CD4-positive, alpha-beta T cell treated with Interleukin-6 for 4 hours (primary cell): ENCODE data around the gene GOLGA6L25.
"Not testable (repeated sequence)": the region's sequence is repeated elsewhere in the genome, so short reads cannot be mapped to it uniquely, and the experiment has no call there.

Experiments
- DNase-seq: peaks from one replicate; pipeline ENCODE4 v3.0.0-alpha.2; 2020; ENCODE audit warnings: mixed read lengths

Gene GOLGA6L25, protein sequence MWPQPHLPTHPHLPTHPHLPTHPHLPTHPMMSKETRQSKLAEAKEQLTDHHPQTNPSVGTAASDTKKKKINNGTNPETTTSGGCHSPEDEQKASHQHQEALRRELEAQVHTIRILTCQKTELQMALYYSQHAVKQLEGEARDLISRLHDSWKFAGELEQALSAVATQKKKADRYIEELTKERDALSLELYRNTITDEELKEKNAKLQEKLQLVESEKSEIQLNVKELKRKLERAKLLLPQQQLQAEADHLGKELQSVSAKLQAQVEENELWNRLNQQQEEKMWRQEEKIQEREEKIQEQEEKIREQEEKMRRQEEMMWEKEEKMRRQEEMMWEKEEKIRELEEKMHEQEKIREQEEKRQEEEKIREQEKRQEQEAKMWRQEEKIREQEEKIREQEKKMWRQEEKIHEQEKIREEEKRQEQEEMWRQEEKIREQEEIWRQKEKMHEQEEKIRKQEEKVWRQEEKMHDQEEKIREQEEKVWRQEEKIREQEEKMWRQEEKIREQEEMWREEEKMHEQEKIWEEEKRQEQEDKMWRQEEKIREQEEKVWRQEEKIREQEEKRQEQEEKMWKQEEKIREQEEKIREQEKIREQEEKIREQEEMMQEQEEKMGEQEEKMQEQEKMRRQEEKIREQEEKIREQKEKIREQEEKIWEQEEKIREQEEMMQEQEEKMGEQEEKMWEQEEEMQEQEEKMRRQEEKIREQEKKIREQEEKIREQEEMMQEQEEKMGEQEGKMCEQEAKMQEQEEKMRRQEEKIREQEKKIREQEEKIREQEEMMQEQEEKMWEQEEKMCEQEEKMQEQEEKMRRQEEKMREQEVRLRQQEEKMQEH

DNA sequence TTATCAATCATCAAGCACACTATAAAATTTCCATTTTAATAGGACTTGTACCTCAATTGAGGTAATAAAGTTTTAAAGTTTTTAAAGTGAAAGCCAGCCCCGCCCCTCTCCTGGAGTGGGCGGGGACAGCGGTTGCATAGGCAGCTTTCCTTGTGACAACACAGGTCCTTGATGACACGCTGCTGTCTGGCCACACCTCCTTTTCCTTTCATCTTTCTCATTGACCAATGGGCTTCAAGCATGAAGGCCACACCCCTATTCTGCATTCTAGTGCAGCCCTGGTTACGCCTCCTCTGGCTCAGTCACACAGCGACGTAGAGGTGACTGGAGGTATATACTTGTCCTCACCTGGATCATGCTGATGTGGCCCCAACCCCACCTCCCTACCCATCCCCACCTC lies at the start of gene GOLGA6L25:
Gene GOLGA6L25 (plus strand): TSS at position 301 of the 400 bp plus-strand sequence. CDS start 61 bp downstream, at position 362.
- not testable (repeated sequence) for DNase-seq

DNA sequence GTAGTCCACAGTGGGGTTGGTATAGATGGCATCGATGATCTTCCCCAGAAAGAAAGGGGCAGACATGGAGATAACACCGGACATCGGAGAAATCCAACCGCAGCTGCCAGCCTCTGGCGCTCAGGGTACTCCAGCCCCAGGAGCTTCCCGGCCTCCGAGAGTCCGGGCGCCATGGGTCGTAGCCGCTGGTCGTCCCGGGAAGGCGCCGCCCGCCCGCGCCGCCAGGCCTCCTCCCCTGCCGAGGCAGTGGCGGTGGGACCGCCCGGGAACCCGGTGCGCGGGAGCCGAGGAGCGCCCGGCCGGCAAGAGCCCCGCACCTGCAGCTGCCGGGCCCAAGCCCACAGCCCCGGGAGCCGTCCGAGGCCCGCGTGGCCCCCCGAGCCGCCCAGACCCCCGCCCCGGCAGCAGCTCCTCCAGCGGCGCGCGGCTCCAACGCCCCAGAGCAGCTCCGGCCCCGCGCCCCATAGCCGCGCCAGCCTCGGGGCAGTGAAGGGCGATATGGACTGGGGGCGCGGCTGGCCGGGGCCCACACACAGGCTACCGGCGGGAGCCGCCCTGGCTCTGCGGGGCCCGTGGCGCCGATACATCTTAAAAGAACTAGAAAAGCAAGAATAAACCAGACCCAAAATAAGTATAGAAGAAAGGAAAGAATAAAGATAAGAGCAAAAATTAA lies 45.0 kb upstream of the GOLGA6L25 start:
- DNase-seq: not testable (repeated sequence)

DNA sequence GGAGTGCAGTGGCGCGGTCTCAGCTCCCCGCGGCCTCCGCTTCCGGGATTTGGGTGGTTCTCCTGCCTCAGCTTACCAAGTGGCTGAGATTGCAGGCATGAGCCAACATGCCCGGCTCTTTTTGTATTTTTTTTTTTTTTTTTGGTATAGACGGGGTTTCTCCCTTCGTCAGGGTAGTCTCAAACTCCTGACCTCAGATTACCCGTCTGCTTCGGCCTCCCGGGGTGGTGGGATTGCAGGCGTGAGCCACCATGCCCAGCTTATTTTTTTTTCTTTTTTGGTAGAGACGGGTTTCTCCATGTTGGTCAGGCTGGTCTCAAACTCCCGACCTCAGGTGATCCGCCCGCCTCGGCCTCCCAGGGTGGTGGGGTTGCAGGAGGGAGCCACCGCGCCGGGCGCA lies 39.2 kb upstream of the GOLGA6L25 start:
- not testable (repeated sequence) for DNase-seq

DNA sequence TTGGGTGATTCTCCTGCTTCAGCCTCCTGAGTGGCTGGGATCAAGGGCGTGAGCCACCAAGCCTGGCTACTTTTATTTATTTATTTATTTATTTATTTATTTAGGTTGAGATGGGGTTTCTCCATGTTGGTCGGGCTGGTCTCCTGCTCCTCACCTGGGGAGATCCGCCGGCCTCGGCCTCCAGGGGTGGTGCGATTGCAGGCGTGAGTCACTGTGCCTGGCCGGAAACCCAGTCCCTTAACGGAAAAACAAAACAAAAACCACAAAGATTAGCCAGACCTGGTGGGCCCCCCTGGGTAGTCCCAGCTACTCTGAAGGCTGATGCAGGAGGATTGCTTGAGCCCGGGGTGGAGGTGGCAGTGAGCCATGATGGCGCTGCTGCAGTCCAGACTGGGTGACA lies 38.2 kb upstream of the GOLGA6L25 start:
- not testable (repeated sequence) for DNase-seq

DNA sequence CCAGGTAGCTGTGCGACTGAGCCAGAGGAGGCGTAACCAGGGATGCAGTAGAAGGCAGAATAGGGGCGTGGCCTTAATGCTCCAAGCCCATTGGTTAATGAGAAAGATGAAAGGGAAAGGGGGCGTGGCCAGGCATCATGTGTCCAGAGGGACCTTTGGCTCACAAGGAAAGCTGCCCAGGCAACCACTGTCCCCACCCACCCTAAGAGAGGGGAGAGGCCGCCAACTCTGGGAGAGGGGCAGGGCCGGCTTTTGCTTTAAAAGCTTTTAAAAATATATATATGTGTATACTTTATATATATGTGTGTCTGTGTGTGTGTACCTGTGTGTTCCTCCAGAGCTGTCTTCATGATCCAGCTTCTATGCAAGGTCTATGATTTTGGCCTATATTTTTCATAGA lies 20.4 kb upstream of the GOLGA6L25 start, which contains the start of gene GOLGA8G:
Gene GOLGA8G (minus strand): TSS at position 18 of the 400 bp plus-strand sequence. CDS start 62 bp downstream, outside the sequence.
- DNase-seq: not testable (repeated sequence)

DNA sequence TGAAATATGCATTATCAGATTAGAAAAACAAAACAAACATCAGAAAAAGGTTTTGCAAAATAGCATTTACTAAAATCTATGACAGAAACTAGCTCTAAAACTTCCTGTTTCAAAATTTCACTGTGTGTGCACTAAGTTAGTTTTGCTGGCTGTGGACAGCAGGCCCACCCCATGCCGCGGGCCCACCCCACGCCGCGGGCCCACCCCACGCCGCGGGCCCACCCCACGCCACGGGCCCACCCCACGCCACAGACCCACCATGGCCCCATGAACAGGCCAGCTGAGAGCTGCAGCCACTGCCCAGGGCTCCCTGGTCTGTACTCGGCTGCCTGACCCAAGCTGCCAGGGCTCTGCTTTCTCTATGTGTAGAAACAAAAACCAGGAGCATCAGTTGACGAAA lies 20.0 kb downstream of the GOLGA6L25 start:
- not testable (repeated sequence) for DNase-seq

DNA sequence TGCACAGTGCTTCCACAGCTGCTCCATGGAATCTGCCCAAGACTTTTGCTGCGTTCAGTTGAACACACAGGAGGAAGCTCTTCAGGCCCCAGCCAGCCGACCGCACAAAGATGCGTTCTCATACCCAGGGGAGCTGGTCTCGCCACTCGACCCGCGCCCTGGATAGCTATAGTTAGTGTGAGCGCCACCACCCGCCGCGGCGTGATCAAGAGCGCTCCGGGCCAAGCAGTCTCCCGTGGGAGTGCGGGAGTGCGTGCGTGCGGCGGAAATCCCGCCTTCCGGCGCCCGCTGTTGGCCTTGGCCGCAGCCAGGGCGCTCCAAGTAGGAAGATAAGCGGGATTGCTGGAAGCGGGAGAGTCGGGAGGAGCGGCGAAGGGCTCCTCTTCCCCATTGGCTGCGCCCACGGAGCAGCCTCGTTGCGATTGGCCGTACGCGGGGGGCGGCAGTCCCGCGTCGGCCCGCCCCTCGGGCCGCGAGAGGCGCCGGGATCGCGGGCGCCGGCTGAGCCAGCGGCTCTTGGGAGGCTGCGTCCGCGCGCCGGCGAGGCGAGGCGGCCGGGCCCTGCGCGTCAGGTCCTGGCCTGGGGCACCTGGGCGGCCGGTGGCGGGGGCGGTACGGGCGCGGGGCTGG lies 35.7 kb downstream of the GOLGA6L25 start:
- DNase-seq: not testable (repeated sequence)

DNA sequence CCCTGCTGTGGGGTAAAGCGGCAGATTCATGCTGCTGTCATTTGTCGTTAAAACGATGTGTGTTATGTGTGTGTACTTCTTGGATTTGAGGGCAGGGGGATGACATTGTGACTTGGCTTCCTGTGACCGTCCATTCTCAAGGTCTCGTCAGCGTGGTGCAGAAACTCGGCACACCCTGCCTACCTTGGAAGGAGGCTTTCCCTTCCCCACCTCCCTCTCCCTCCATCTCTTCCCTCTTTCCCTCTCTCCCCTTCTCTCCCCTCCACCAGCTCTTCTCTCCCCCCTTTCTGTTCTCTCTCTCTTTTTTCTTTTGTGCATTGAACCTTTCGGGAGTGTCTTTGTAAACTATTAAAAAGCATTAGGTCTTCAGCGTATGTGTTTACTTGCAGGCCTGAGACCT lies 36.4 kb downstream of the GOLGA6L25 start:
- not testable (repeated sequence) for DNase-seq

DNA sequence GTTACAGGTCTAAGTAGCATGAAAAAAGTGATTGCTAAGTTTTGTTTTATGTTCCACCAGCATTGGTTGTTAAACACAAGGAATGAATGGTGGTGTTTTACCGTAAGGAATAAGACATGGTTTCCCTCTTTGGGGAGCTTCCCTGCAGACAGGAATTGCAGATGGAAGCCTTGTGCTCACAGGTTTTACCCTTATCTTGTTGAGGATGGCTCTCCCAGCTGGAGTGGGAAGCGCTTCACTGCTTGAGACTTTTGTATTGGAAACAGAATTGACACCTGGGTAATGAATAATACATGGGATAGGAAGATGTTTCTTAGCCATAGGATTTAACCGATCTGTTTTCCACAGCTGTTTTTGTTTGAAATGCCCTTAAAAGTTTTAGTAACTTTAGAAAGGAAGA lies 39.0 kb downstream of the GOLGA6L25 start:
- not testable (repeated sequence) for DNase-seq

DNA sequence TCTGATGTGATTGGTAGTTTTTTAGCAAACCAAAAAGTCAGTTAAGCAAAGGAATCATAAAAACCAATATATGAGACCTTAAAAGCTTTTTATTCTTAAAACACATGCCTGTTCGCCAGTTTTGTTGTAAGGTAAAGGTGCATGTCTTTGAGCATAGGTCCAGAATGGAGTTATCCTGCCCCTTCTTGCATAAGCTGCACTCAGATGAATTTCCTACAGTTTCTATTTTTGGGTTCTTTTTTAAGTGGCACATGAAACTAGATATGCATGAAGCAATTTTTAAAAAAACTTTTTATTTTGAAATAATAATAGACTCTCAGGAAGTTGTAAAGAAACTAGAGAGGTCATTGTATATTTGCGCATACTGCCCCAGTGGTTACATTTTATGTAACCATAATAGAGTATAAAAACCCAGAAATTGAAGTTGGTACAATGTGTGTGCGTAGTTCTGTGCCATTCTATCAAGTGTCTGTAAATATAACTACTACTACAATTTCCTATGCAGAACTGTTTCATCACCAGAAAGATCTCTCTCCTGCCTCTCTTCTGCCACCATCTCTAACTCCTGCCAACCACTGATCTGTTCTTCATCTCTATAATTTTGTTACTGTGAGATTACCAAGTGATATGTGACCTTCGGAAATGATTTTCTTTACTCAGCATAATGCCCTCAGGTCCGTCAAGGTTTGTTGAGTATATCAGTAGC lies 40.2 kb downstream of the GOLGA6L25 start:
- DNase-seq: not testable (repeated sequence)

DNA sequence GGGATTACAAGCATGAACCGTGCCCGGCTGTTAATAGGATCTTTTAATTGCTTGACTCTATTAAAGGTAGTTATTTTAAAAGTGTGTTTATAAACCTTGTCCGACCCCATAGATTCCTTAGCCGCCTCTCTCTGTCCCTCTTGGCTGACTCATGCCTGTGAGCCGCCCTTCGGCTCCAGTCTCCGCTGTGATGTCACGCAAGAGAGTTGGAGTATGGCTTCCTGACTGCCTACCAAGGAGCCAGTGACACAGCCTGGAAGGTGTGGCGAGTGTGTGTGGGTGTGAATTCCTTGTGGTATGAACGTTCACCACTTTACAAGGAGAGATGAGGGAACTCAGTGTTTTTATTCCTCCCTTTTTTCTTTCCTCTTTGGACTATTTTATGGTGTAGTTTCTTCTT lies 44.1 kb downstream of the GOLGA6L25 start:
- not testable (repeated sequence) for DNase-seq

DNA sequence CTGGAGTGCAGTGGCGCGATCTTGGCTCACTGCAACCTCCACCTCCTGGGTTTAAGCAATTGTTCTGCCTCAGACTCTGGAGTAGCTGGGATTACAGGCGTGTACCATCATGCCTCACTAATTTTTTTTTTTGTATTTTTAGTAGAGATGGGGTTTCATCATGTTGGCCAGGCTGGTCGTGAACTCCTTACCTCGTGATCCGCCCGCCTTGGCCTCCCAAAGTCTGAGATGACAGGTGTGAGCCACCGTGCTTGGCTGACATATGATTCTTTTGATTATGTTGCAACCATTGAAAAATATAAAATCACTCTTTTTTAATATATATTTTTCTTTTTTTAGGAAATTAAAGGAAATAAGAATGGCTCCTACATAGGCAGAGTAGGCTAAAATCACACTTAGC lies 44.8 kb downstream of the GOLGA6L25 start:
- DNase-seq: not testable (repeated sequence)

DNA sequence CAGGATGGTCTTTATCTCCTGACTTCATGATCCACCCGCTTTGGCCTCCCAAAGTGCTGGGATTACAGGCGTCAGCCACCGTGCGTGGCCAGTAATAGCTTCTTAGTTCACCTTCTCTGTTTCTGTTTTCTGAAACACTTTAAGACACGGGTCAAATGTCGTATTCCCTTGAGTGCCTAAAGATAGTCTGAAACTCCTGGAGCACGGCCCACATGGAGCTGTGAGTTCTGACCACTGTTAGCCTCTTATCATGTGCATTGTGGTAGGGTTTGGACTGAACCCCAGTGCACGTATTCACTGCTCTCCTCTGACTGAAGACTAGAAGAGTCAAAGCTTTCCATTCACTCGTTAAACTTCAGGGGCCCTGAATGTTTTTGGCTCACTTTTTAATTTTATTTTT lies 48.8 kb downstream of the GOLGA6L25 start:
- DNase-seq: not testable (repeated sequence)
